GM12878 (cell line): ENCODE data around the gene KCNJ12.

ENCODE experiments used
- PRDM15 ChIP-seq: fragments of 450-650 bp; formaldehyde crosslinking; IDR thresholded peaks from 2 replicates; pipeline ENCODE4 v1.4.0; 2020; ENCODE audit warnings: mild to moderate bottlenecking, moderate library complexity
- TARDBP ChIP-seq: IDR thresholded peaks from 2 replicates; pipeline ENCODE4 v1.6.1; 2016; ENCODE audit warnings: borderline replicate concordance
- ZNF217 ChIP-seq: fragments of 450-650 bp; IDR thresholded peaks from 2 replicates; pipeline ENCODE4 v1.6.1; 2017; ENCODE audit warnings: antibody characterized with exemption, mild to moderate bottlenecking

- TF ChIP-seq ZNF217: no peak
- TF ChIP-seq PRDM15 (CRISPR knock-in tag): no peak
- TF ChIP-seq TARDBP: no peak
These were observed 19.6 kb downstream of the KCNJ12 start for GRCh38 chr17:21395764-21396163.
